Endothelial cell of umbilical vein (primary cell): ENCODE measurements around the gene TMEM131. TPM values are rescaled to one million over a fixed set of nuclear protein-coding genes. Genes with fewer than 3 reads are reported as not detected.

Experiments used
- BruUV-seq: library from RNA; stranded (reverse); fragments of 400-500 nt; replicated peaks from 2 replicates; lab custom pipeline; 2021; lab: Mats Ljungman, UMichigan
- CTCF ChIA-PET: fragments of 300-600, 350-600 bp; sonication (Branson Sonifier 250); formaldehyde crosslinking; loops from one replicate; lab custom pipeline; 2021; ENCODE audit warnings: antibody characterized with exemption, inconsistent platforms; lab: Charles Lee
- POLR2A ChIA-PET: fragments of 300-600, 350-600 bp; sonication (Branson Sonifier 250); formaldehyde crosslinking; loops from one replicate; lab custom pipeline; 2021; ENCODE audit warnings: antibody characterized with exemption, inconsistent platforms; lab: Charles Lee
- DNase-seq: peaks from one replicate; pipeline ENCODE4 v3.0.0-alpha.2; 2011; ENCODE audit warnings: low read depth, low spot score
- FAIRE-seq: peaks from 2 replicates; lab custom pipeline; 2011; peaks lifted over from hg19 to GRCh38; lab: Jason Lieb, UNC
- H2AFZ ChIP-seq: 2 replicates; pipeline ENCODE4 v1.6.0; 2012; ENCODE audit warnings: low read depth, low read length, control low read depth, inconsistent platforms
- H3K27ac ChIP-seq: 2 replicates; pipeline ENCODE4 v1.5.1; 2011; ENCODE audit warnings: low read depth, mild to moderate bottlenecking, control low read depth, low read length, moderate library complexity; ENCODE audit not compliant: insufficient read depth
- H3K27me3 ChIP-seq, 2 experiments: 2 replicates each; pipeline versions ENCODE4 v1.6.0 to v1.6.1; 2011; ENCODE audit warnings: low read length in 2 of 2, mixed read lengths in 1 of 2; ENCODE audit not compliant: control insufficient read depth in 2 of 2, insufficient read depth in 2 of 2
- H3K36me3 ChIP-seq, 2 experiments: 2 replicates in 1 of 2; 3 replicates in 1 of 2; pipeline ENCODE4 v1.5.1; 2011; ENCODE audit warnings: low read length in 2 of 2, mild to moderate bottlenecking in 1 of 2, moderate library complexity in 1 of 2; ENCODE audit not compliant: control insufficient read depth in 2 of 2, insufficient read depth in 2 of 2; ENCODE audit errors: extremely low read depth in 1 of 2
- H3K4me1 ChIP-seq: 3 replicates; pipeline ENCODE4 v1.5.1; 2011; ENCODE audit warnings: mild to moderate bottlenecking, low read length; ENCODE audit not compliant: control insufficient read depth, insufficient read depth; ENCODE audit errors: extremely low read depth
- H3K4me2 ChIP-seq: 2 replicates; pipeline ENCODE4 v1.6.1; 2011; ENCODE audit warnings: low read length, control low read depth, mixed read lengths; ENCODE audit not compliant: insufficient read depth
- H3K4me3 ChIP-seq, 3 experiments: fragments of 200-600 bp in 1 of 3; sonication (generic), shearing (Covaris generic) in 1 of 3; replicated peaks in 1 of 3; 2 replicates each; pipeline ENCODE4 v1.5.1; 2011 to 2016; ENCODE audit warnings: control low read depth in 3 of 3, low read length in 3 of 3, mild to moderate bottlenecking in 2 of 3, inconsistent platforms in 1 of 3, low read depth in 1 of 3, moderate library complexity in 1 of 3; ENCODE audit not compliant: insufficient read depth in 1 of 3
- H3K79me2 ChIP-seq: 2 replicates; pipeline ENCODE4 v1.6.0; 2012; ENCODE audit warnings: low read length, inconsistent platforms; ENCODE audit not compliant: control insufficient read depth, insufficient read depth
- H3K9ac ChIP-seq: replicated peaks from 2 replicates; pipeline ENCODE3; 2011; ENCODE audit warnings: low read length, control low read depth; ENCODE audit not compliant: insufficient read depth; ENCODE audit errors: extremely low read depth
- H3K9me1 ChIP-seq: replicated peaks from 3 replicates; pipeline ENCODE4 v1.6.0; 2011; ENCODE audit warnings: mild to moderate bottlenecking, low read length; ENCODE audit not compliant: control insufficient read depth, insufficient read depth; ENCODE audit errors: extremely low read depth
- H3K9me3 ChIP-seq: replicated peaks from 2 replicates; pipeline ENCODE4 v1.5.1; 2012; ENCODE audit warnings: low read length, inconsistent platforms; ENCODE audit not compliant: control insufficient read depth, insufficient read depth
- H4K20me1 ChIP-seq: replicated peaks from 2 replicates; pipeline ENCODE3; 2011; ENCODE audit warnings: mild to moderate bottlenecking, low read length; ENCODE audit not compliant: control insufficient read depth, insufficient read depth; ENCODE audit errors: extremely low read depth
- EZH2 ChIP-seq: IDR thresholded peaks from 2 replicates; pipeline ENCODE4 v1.6.1; 2012; ENCODE audit warnings: borderline replicate concordance, low read depth, mild to moderate bottlenecking, moderate library complexity, low read length, inconsistent platforms; ENCODE audit not compliant: severe bottlenecking
- FOS ChIP-seq: IDR thresholded peaks from 2 replicates; pipeline ENCODE4 v1.6.1; 2011; ENCODE audit warnings: mild to moderate bottlenecking, low read length, moderate library complexity, borderline replicate concordance; ENCODE audit not compliant: insufficient read depth
- GATA2 ChIP-seq: IDR thresholded peaks from 2 replicates; pipeline ENCODE4 v1.7.0; 2011; ENCODE audit warnings: low read depth, mild to moderate bottlenecking, moderate library complexity, mixed read lengths, low read length; ENCODE audit not compliant: insufficient read length, insufficient read depth
- MYC ChIP-seq: IDR thresholded peaks from one replicate; pipeline ENCODE4 v1.6.1; 2011; ENCODE audit warnings: mild to moderate bottlenecking, low read depth, low read length
- POLR2A ChIP-seq: IDR thresholded peaks from 2 replicates; pipeline ENCODE4 v1.6.1; 2012; ENCODE audit warnings: low read depth, mild to moderate bottlenecking, control low read depth, low read length
- dilution Hi-C: fragments of 300-500 bp; cut with MboI; formaldehyde crosslinking; loops from one replicate; pipeline ENCODE4 v1.15.0; 2019; ENCODE audit warnings: low sequenced_read_pairs; ENCODE audit not compliant: extremely low pct_ligation_motif_present
- intact Hi-C: fragments of 100-400 bp; cut with micrococcal nuclease; formaldehyde crosslinking; loops from one replicate; pipeline ENCODE4 v1.10.0; 2022
- polyA plus RNA-seq, 4 experiments: library from polyadenylated mRNA; depleted of rRNA in 3 of 4; stranded (reverse) in 3 of 4; unstranded in 1 of 4; fragments of >200 nt; gene quantifications; 2 replicates each; pipeline versions ENCODE4 v1.2.1 to v1.2.3, GENCODE V29; 2011 to 2012; ENCODE audit warnings: missing spikeins in 1 of 4
- total RNA-seq: library from RNA; stranded (reverse); gene quantifications from 2 replicates; pipeline ENCODE4 v1.2.3, GENCODE V29; 2021
- TF ChIP-seq, protein P1 (sequence below), 2 donors: IDR thresholded peaks; 1 replicate in 1 of 2; 2 replicates in 1 of 2; pipeline ENCODE4 v1.5.1; 2011; ENCODE audit warnings: low read length in 2 of 2, mild to moderate bottlenecking in 2 of 2, moderate library complexity in 2 of 2, control low read depth in 1 of 2, inconsistent platforms in 1 of 2, low read depth in 1 of 2; ENCODE audit not compliant: insufficient read depth in 1 of 2; ENCODE audit errors: extremely low read depth in 1 of 2

Gene TMEM131
- total and polyA plus RNA-seq, 2 donors (not counting 3 experiments of a cell fraction or from before 2014, with no cell fraction given), result 12.2 to 28.6 TPM

DNA sequence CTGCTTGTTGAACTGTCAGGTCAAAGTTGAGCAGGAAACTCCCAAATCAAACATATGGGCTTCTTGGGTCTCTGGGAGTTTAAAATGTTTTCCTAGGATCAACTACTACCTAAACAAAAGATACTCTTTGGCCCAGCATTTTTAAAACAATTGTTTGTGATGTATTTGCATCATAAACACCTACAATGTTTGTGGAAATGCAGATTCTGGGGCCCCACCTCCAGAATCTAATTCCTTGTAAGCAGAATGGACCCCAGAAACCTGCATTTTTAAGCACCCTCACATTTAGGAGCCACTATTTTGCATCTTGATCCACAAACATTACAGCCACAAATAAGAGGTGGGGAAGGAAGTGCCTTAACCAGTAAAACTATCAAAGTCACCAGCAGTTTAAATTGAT, 104.1 kb downstream of the TMEM131 start:
- FAIRE-seq (no peak), DNase-seq (no peak)
- no peaks in the 10 kb centered on the region for H3K9me3 ChIP-seq
- no peak overlapping the region for H3K4me3 ChIP-seq
- dilution Hi-C loops (no loop called here), intact Hi-C loops (no loop called here)
- POLR2A ChIA-PET, result no interaction called here
- H3K27ac ChIP-seq, result no peak overlapping the region
- no peak overlapping the region for H3K9ac ChIP-seq
- H4K20me1 ChIP-seq, result no peaks in the 10 kb centered on the region
- no peak overlapping the region for H2AFZ ChIP-seq
- no peaks in the 10 kb centered on the region for H3K27me3 ChIP-seq
- no peaks in the 10 kb centered on the region for H3K79me2 ChIP-seq
- H3K4me2 ChIP-seq, result no peak overlapping the region
- BruUV-seq, result no TSS peak
- peaks cover 0 to 3% of the 10 kb centered on the region in 2 experiments for H3K36me3 ChIP-seq
- CTCF ChIA-PET, result no interaction called here
- no peak for TF ChIP-seq MYC
- TF ChIP-seq POLR2A, result no peak
- no peak for TF ChIP-seq GATA2
- TF ChIP-seq, protein P1, sequence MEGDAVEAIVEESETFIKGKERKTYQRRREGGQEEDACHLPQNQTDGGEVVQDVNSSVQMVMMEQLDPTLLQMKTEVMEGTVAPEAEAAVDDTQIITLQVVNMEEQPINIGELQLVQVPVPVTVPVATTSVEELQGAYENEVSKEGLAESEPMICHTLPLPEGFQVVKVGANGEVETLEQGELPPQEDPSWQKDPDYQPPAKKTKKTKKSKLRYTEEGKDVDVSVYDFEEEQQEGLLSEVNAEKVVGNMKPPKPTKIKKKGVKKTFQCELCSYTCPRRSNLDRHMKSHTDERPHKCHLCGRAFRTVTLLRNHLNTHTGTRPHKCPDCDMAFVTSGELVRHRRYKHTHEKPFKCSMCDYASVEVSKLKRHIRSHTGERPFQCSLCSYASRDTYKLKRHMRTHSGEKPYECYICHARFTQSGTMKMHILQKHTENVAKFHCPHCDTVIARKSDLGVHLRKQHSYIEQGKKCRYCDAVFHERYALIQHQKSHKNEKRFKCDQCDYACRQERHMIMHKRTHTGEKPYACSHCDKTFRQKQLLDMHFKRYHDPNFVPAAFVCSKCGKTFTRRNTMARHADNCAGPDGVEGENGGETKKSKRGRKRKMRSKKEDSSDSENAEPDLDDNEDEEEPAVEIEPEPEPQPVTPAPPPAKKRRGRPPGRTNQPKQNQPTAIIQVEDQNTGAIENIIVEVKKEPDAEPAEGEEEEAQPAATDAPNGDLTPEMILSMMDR (IDR thresholded peaks at IDR 0.05; ENCODE audit: extremely low read depth in 1 of 2, insufficient read depth in 1 of 2, low read depth in 1 of 2, low read length in 2 of 2), result no peak
- no peaks in the 10 kb centered on the region for H3K9me1 ChIP-seq
- no peaks in the 10 kb centered on the region for H3K4me1 ChIP-seq

GRCh38 chr2:97889156-97889555, 106.6 kb downstream of the TMEM131 start:
- Histone ChIP-seq H3K9me3 (no peaks in the 10 kb centered on the region), H3K4me2 (no peak overlapping the region), H3K36me3 (peaks cover 0 to 3% of the 10 kb centered on the region in 2 experiments), H3K9me1 (no peaks in the 10 kb centered on the region), H2AFZ (no peak overlapping the region), H3K27me3 (no peaks in the 10 kb centered on the region), H3K4me1 (no peaks in the 10 kb centered on the region), H3K27ac (no peak overlapping the region), H4K20me1 (no peaks in the 10 kb centered on the region), H3K9ac (no peak overlapping the region), H3K4me3 (no peak overlapping the region), H3K79me2 (no peaks in the 10 kb centered on the region)
- TF ChIP-seq GATA2, result no peak
- no peak for TF ChIP-seq EZH2
- TF ChIP-seq MYC, result no peak
- no peak for TF ChIP-seq FOS
- intact Hi-C loops (no loop called here), dilution Hi-C loops (no loop called here)
- BruUV-seq, result no TSS peak
- DNase-seq (no peak), FAIRE-seq (no peak)
- POLR2A ChIA-PET, result no interaction called here
- CTCF ChIA-PET, result no interaction called here
